ENCODE measurements around the gene SLC9C2. TPM values are rescaled to one million over a fixed set of nuclear protein-coding genes. Genes with fewer than 3 reads are reported as not detected.
A peak's percentile ranks its signal among the peaks of the same experiment; 100 is the strongest.
"Not testable (repeated sequence)": the region's sequence is repeated elsewhere in the genome, so short reads cannot be mapped to it uniquely, and the experiment has no call there.

SLC9C2 gene
- total RNA-seq, 1 experiment from 2014 or later: not detected

DNA sequence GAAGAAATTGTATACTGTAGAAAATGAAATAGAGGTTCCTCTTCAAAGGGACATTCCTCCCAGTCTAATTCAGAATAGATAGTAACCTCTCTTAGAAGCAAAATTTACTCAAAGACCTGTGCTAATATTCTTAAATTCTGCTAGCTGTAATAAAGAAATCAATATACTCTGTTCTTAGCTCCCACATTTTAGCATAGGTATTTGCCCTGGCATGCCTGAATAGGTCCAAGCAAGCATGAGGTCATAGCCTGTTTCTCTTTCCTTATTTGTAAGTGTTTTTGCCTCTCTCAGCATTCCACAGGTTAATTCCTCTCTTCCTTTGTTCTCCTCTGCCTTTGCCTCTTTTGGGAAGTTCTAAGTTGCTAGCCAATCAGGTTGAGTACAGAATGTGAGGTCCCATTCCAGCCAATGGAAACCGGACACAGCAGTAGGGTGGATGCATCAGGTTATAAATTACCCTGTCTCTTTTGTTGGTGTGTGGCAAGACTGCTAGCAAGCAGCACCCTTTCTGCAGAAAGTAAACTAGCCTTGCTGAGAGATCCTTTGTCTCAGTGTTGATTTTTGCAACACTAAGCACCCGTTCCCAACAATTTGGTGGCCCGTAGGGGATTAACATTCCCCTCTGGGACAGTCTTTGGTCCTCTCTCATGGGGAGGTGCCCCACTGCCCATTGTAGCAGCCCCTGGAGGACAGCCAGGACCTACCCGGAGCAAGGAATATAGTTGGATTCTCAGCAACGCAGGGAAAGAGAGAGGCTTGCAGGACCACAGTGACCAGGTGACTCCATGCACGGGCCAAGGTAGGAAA, 34.6 kb upstream of the SLC9C2 start:
- H3K27ac ChIP-seq (ENCODE audit: low read length); H3K9ac ChIP-seq (ENCODE audit: low read length); H2AFZ ChIP-seq (ENCODE audit: low read length); H3K27me3 ChIP-seq (ENCODE audit: low read length); H3K9me3 ChIP-seq (ENCODE audit: low read length); DNase-seq; H3K4me2 ChIP-seq (ENCODE audit: low read depth, low read length, poor library complexity, severe bottlenecking); H3K36me3 ChIP-seq (ENCODE audit: insufficient read depth, low read length); H3K9me2 ChIP-seq (replicated peaks; ENCODE audit: insufficient read depth, low read length); H4K20me1 ChIP-seq (ENCODE audit: insufficient read depth, low read depth, low read length); H3K4me3 ChIP-seq (ENCODE audit: low read length); H3K79me2 ChIP-seq (ENCODE audit: low read length); H3K4me1 ChIP-seq (ENCODE audit: low read length): not testable (repeated sequence)

DNA sequence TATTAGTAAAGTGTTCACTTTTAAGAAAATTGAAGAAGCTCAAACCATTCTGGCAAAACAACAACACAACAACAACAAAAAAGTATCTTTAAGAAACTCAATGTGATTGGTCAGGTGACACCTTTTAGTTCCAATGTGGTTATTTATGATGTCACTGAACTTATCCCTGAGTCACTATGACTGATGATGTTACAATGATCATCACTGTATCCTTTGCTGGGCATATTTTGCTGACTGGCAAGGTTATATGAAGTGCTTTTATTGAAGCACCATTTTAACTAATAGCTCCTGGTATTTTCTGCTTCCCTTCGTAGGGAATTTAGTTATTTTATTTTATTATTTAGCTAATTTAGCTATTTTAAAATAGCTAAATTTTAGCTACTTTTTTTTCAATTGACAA, 32.2 kb upstream of the SLC9C2 start, which contains the start of gene TEX50:
Gene TEX50, plus strand, starts transcription at position 223 of the 400 bp plus-strand sequence. CDS start 184 bp downstream, outside the sequence.
- Histone ChIP-seq H3K79me2 (ENCODE audit: low read length) (no peaks in the 10 kb centered on the region), H3K27me3 (ENCODE audit: low read length) (no peaks in the 10 kb centered on the region), H3K4me3 (ENCODE audit: low read length) (no peak within 1 kb of the TSS), H2AFZ (ENCODE audit: low read length) (no peak within 1 kb of the TSS), H3K36me3 (ENCODE audit: insufficient read depth, low read length) (no peaks in the 10 kb centered on the region), H3K27ac (ENCODE audit: low read length) (no peak within 1 kb of the TSS), H3K9ac (ENCODE audit: low read length) (no peak within 1 kb of the TSS), H4K20me1 (ENCODE audit: insufficient read depth, low read depth, low read length) (no peaks in the 10 kb centered on the region), H3K9me3 (ENCODE audit: low read length) (no peaks in the 10 kb centered on the region), H3K9me2 (replicated peaks; ENCODE audit: insufficient read depth, low read length) (no peaks in the 10 kb centered on the region), H3K4me2 (ENCODE audit: low read depth, low read length, poor library complexity, severe bottlenecking) (no peak within 1 kb of the TSS), H3K4me1 (ENCODE audit: low read length) (no peaks in the 10 kb centered on the region)
- DNase-seq: no peak

DNA sequence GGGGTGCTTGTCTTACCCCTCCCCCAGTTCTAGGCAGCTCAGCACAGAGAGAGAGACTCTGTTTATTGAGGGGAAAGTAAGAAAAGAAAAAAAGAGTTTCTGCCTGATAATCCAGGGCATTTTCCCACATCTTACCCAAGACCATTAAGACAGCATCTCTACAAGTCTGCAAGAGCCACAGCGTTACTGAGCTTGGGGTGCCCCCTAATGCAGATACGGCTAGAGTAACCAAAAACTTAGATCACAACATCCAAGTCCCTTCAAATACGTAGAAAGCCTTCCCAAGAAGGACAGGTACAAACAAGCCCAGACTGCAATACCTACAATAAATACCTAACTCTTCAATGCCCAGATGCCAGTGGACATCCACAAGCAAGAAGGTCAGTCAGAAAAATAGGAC, 26.0 kb upstream of the SLC9C2 start:
- no peak overlapping the region for H3K4me2 ChIP-seq (ENCODE audit: low read depth, low read length, poor library complexity, severe bottlenecking)
- H2AFZ ChIP-seq (ENCODE audit: low read length): no peak overlapping the region
- no peaks in the 10 kb centered on the region for H3K4me1 ChIP-seq (ENCODE audit: low read length)
- H4K20me1 ChIP-seq (ENCODE audit: insufficient read depth, low read depth, low read length): no peaks in the 10 kb centered on the region
- DNase-seq: peak; percentile 44
- no peak overlapping the region for H3K27ac ChIP-seq (ENCODE audit: low read length)
- H3K4me3 ChIP-seq (ENCODE audit: low read length): no peak overlapping the region
- no peaks in the 10 kb centered on the region for H3K36me3 ChIP-seq (ENCODE audit: insufficient read depth, low read length)
- no peak overlapping the region for H3K9ac ChIP-seq (ENCODE audit: low read length)
- no peaks in the 10 kb centered on the region for H3K27me3 ChIP-seq (ENCODE audit: low read length)
- no peaks in the 10 kb centered on the region for H3K79me2 ChIP-seq (ENCODE audit: low read length)
- H3K9me2 ChIP-seq (replicated peaks; ENCODE audit: insufficient read depth, low read length): no peaks in the 10 kb centered on the region
- H3K9me3 ChIP-seq (ENCODE audit: low read length): no peaks in the 10 kb centered on the region

DNA sequence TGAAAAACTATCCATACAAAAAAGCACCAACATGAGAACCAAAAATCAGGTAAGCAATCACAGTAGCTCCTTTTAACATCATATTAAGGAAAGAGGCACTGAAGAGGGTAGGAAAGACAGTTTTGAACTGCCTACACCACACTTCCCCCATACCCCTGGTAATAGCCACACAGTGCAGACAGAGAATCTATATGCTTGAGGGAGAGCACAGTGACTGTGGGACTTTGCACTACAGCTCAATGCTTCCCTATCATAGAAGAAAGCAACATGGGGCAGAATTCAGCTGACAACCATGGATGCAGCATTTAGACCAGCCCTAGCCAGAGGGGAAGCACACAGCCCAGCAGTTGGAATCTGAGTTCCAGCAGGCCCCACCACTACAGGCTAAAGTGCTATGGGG, 24.4 kb upstream of the SLC9C2 start:
- H4K20me1 ChIP-seq (ENCODE audit: insufficient read depth, low read depth, low read length): no peaks in the 10 kb centered on the region
- no peaks in the 10 kb centered on the region for H3K4me1 ChIP-seq (ENCODE audit: low read length)
- H3K27ac ChIP-seq (ENCODE audit: low read length): no peak overlapping the region
- no peak overlapping the region for H2AFZ ChIP-seq (ENCODE audit: low read length)
- H3K27me3 ChIP-seq (ENCODE audit: low read length): no peaks in the 10 kb centered on the region
- no peak overlapping the region for H3K9ac ChIP-seq (ENCODE audit: low read length)
- H3K79me2 ChIP-seq (ENCODE audit: low read length): no peaks in the 10 kb centered on the region
- no peak for DNase-seq
- H3K9me3 ChIP-seq (ENCODE audit: low read length): no peaks in the 10 kb centered on the region
- no peaks in the 10 kb centered on the region for H3K36me3 ChIP-seq (ENCODE audit: insufficient read depth, low read length)
- H3K9me2 ChIP-seq (replicated peaks; ENCODE audit: insufficient read depth, low read length): no peaks in the 10 kb centered on the region
- H3K4me2 ChIP-seq (ENCODE audit: low read depth, low read length, poor library complexity, severe bottlenecking): no peak overlapping the region
- H3K4me3 ChIP-seq (ENCODE audit: low read length): no peak overlapping the region

DNA sequence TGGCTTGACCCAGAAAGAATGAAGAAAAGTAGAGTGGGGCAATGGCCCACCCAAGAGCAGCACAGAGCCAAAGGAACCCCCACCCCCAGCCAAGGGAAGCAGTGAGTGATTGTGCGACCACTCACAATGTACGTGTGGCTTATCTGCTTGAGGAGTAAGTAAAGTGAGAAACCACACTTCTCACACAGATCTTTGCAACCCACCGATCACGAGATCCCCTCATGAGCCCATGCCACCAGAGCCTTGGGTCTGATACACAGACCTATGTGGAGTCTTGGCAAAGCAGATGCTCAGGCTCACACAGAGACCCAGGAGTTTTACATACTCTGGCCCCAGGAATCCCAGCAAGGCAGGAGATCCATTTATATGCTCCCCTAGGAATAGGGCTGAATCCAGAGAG, 14.0 kb upstream of the SLC9C2 start:
- Histone ChIP-seq H4K20me1 (ENCODE audit: insufficient read depth, low read depth, low read length) (no peaks in the 10 kb centered on the region), H3K36me3 (ENCODE audit: insufficient read depth, low read length) (no peaks in the 10 kb centered on the region)

DNA sequence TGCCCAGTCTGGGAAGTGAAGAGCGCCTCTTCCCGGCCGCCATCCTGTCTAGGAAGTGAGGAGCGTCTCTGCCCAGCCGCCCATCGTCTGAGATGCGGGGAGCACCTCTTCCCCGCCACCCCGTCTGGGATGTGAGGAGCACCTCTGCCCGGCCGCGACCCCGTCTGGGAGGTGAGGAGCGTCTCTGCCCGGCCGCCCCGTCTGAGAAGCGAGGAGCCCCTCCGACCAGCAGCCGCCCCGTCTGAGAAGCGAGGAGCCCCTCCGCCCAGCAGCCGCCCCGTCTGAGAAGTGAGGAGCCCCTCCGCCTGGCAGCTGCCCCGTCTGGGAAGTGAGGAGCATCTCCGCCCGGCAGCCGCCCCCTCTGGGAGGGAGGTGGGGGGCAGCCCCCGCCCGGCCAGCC, 10.2 kb upstream of the SLC9C2 start:
- H3K9me2 ChIP-seq (replicated peaks; ENCODE audit: insufficient read depth, low read length); H4K20me1 ChIP-seq (ENCODE audit: insufficient read depth, low read depth, low read length); H3K4me2 ChIP-seq (ENCODE audit: low read depth, low read length, poor library complexity, severe bottlenecking); H3K27me3 ChIP-seq (ENCODE audit: low read length); H3K4me1 ChIP-seq (ENCODE audit: low read length); DNase-seq; H3K27ac ChIP-seq (ENCODE audit: low read length); H3K36me3 ChIP-seq (ENCODE audit: insufficient read depth, low read length); H3K9me3 ChIP-seq (ENCODE audit: low read length); H3K79me2 ChIP-seq (ENCODE audit: low read length); H3K9ac ChIP-seq (ENCODE audit: low read length); H3K4me3 ChIP-seq (ENCODE audit: low read length); H2AFZ ChIP-seq (ENCODE audit: low read length): not testable (repeated sequence)

More for the DNA sequence above, 14.0 kb upstream of the SLC9C2 start:
- Histone ChIP-seq H3K9me3 (ENCODE audit: low read length) (no peaks in the 10 kb centered on the region), H3K9ac (ENCODE audit: low read length) (no peak overlapping the region), H3K27me3 (ENCODE audit: low read length) (no peaks in the 10 kb centered on the region), H3K79me2 (ENCODE audit: low read length) (no peaks in the 10 kb centered on the region), H3K4me1 (ENCODE audit: low read length) (no peaks in the 10 kb centered on the region), H3K9me2 (replicated peaks; ENCODE audit: insufficient read depth, low read length) (no peaks in the 10 kb centered on the region), H3K4me3 (ENCODE audit: low read length) (no peak overlapping the region), H3K27ac (ENCODE audit: low read length) (no peak overlapping the region), H3K4me2 (ENCODE audit: low read depth, low read length, poor library complexity, severe bottlenecking) (no peak overlapping the region), H2AFZ (ENCODE audit: low read length) (no peak overlapping the region)
- DNase-seq: no peak

DNA sequence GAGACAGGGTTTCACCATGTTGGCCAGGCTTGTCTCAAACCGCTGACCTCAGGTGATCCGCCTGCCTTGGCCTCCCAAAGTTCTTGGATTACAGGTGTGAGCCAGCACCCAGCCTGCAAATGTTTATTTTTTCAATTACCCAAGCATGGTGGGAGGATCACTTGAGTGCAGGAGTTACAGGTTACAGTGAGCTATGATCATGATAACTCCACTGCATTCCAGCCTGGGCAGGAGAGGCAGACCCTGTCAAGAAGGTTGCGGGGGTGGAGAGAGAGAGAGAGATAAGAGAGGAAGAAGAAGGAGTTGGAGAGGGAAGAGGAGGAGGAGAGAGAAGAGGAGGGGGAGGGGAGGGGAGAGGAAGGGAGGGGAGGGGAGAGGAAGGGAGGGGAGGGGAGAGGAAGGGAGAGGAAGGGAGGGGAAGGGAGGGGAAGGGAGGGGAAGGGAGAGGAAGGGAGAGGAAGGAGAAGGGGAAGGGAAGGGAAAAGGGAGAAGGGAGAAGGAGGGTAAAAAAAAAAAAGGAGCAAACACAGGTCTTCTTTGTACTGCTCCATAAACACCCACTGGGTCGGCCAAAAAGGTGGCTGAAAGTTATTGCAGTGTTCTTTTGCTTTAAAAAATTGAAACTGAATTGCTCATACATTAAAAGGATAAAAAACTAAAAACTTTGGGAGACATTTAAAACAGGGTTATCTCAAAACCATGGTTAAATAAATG, 5.8 kb upstream of the SLC9C2 start:
- Histone ChIP-seq H3K36me3 (ENCODE audit: insufficient read depth, low read length) (no peaks in the 10 kb centered on the region), H3K4me3 (ENCODE audit: low read length) (no peak overlapping the region), H3K4me2 (ENCODE audit: low read depth, low read length, poor library complexity, severe bottlenecking) (no peak overlapping the region), H3K79me2 (ENCODE audit: low read length) (no peaks in the 10 kb centered on the region), H3K4me1 (ENCODE audit: low read length) (no peaks in the 10 kb centered on the region), H4K20me1 (ENCODE audit: insufficient read depth, low read depth, low read length) (no peaks in the 10 kb centered on the region), H3K9me3 (ENCODE audit: low read length) (no peaks in the 10 kb centered on the region), H3K27ac (ENCODE audit: low read length) (no peak overlapping the region), H3K9me2 (replicated peaks; ENCODE audit: insufficient read depth, low read length) (no peaks in the 10 kb centered on the region), H2AFZ (ENCODE audit: low read length) (no peak overlapping the region), H3K9ac (ENCODE audit: low read length) (no peak overlapping the region), H3K27me3 (ENCODE audit: low read length) (no peaks in the 10 kb centered on the region)
- DNase-seq: no peak

DNA sequence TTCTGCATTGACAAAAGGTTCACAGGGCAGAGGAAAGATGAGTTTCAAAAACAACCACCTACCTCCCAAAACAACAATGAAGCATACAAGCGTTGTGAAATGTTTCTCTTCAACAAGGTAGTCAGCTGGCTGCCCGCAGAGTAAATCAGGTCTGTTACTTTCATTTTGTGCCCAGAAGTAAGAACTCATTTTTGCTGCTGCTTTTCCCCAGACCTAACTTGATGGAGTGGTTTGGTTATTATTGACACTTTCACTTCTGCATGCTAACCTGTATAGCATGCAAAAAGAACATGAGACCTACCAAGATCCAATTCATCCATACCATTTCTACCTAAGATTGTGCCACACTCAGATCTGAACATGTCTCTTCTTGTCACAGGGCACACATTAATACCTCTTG, 1.3 kb downstream of the SLC9C2 start:
- H3K9ac ChIP-seq (ENCODE audit: low read length): no peak overlapping the region; the same call in 1 of the 2 replicates
- H3K4me1 ChIP-seq (ENCODE audit: low read length): peaks cover 13% of the 10 kb centered on the region
- DNase-seq: no peak
- H3K27ac ChIP-seq (ENCODE audit: low read length): no peak overlapping the region
- peak overlapping the region; percentile 48 for H3K4me2 ChIP-seq (ENCODE audit: low read depth, low read length, poor library complexity, severe bottlenecking)
- no peaks in the 10 kb centered on the region for H4K20me1 ChIP-seq (ENCODE audit: insufficient read depth, low read depth, low read length)
- peak overlapping the region; percentile 3; the same call in 1 of the 2 replicates for H3K4me3 ChIP-seq (ENCODE audit: low read length)
- H2AFZ ChIP-seq (ENCODE audit: low read length): peak overlapping the region; percentile 16; the same call in 1 of the 2 replicates
- no peaks in the 10 kb centered on the region for H3K27me3 ChIP-seq (ENCODE audit: low read length)
- no peaks in the 10 kb centered on the region for H3K36me3 ChIP-seq (ENCODE audit: insufficient read depth, low read length)
- no peaks in the 10 kb centered on the region for H3K9me2 ChIP-seq (replicated peaks; ENCODE audit: insufficient read depth, low read length)
- H3K9me3 ChIP-seq (ENCODE audit: low read length): no peaks in the 10 kb centered on the region
- no peaks in the 10 kb centered on the region for H3K79me2 ChIP-seq (ENCODE audit: low read length)

Data from Karpas-422 (cell line).